Left forelimb (tissue), 1 donor: ENCODE data around the gene ADAD2.

Source experiments
- DNase-seq: peaks from one replicate; pipeline ENCODE4 v3.0.0-alpha.2; 2018; ENCODE audit warnings: low spot score

ADAD2 gene

GRCh38 chr16:84176192-84177053 lies 14.5 kb upstream of the ADAD2 start:
- no peak for DNase-seq

GRCh38 chr16:84177741-84178073 lies 13.2 kb upstream of the ADAD2 start:
- DNase-seq = no peak

GRCh38 chr16:84178146-84178765 lies 12.7 kb upstream of the ADAD2 start:
- DNase-seq = no peak

GRCh38 chr16:84178892-84179611 lies 11.9 kb upstream of the ADAD2 start:
- DNase-seq = no peak

- DNase-seq = no peak
Observed at GRCh38 chr16:84179612-84180320, 11.2 kb upstream of the ADAD2 start.

- no peak for DNase-seq
Observed at GRCh38 chr16:84180519-84181140, 10.3 kb upstream of the ADAD2 start.

- DNase-seq = no peak
Observed at GRCh38 chr16:84181144-84181915, 9.6 kb upstream of the ADAD2 start.

GRCh38 chr16:84182104-84182503 lies 8.9 kb upstream of the ADAD2 start:
- DNase-seq = no peak

- no peak for DNase-seq
Observed at GRCh38 chr16:84182680-84183571, 8.0 kb upstream of the ADAD2 start.

- DNase-seq = no peak
Observed at GRCh38 chr16:84183572-84183875, 7.4 kb upstream of the ADAD2 start.

- DNase-seq = no peak
Observed at GRCh38 chr16:84183911-84184591, 6.9 kb upstream of the ADAD2 start.

- DNase-seq = no peak
Observed at GRCh38 chr16:84184775-84185174, 6.2 kb upstream of the ADAD2 start.

- peak; percentile 91 for DNase-seq
Observed at GRCh38 chr16:84186685-84187437, 4.1 kb upstream of the ADAD2 start, which contains the start of gene TAF1C. Gene TAF1C, minus strand, starts transcription at chr16:84187057. Its CDS starts 2,069 bp downstream, at chr16:84184988.

- no peak for DNase-seq
Observed at GRCh38 chr16:84191466-84191865, 509 bp downstream of the ADAD2 start.

- DNase-seq = no peak
Observed at GRCh38 chr16:84193480-84193879, 2.5 kb downstream of the ADAD2 start.

GRCh38 chr16:84194018-84194417 lies 3.1 kb downstream of the ADAD2 start:
- DNase-seq = no peak

- DNase-seq = no peak
Observed at GRCh38 chr16:84194470-84195200, 3.7 kb downstream of the ADAD2 start.
